ENCODE results near the gene THADA.

The THADA gene

GRCh38 chr2:43201016-43201415 is 394.8 kb downstream of the THADA start:
- TF ChIP-seq CTCF (IDR thresholded peaks at IDR 0.05), result no peak

GRCh38 chr2:43199492-43200488 is 396.0 kb downstream of the THADA start:
- no peak for TF ChIP-seq CTCF (IDR thresholded peaks at IDR 0.05)

- TF ChIP-seq CTCF (IDR thresholded peaks at IDR 0.05), result no peak
These were observed 397.6 kb downstream of the THADA start for GRCh38 chr2:43198263-43198662.

- no peak for TF ChIP-seq CTCF (IDR thresholded peaks at IDR 0.05)
These were observed 398.3 kb downstream of the THADA start for GRCh38 chr2:43197588-43197896.

GRCh38 chr2:43196768-43197587 is 398.9 kb downstream of the THADA start:
- TF ChIP-seq CTCF (IDR thresholded peaks at IDR 0.05), result no peak

- no peak for TF ChIP-seq CTCF (IDR thresholded peaks at IDR 0.05)
These were observed 401.5 kb downstream of the THADA start for GRCh38 chr2:43194121-43194869.

- TF ChIP-seq CTCF (IDR thresholded peaks at IDR 0.05), result no peak
These were observed 402.2 kb downstream of the THADA start for GRCh38 chr2:43193652-43194120.

All from LNCAP (cell line).